Measurements from ENCODE around the gene PPIF.

The PPIF gene

DNA sequence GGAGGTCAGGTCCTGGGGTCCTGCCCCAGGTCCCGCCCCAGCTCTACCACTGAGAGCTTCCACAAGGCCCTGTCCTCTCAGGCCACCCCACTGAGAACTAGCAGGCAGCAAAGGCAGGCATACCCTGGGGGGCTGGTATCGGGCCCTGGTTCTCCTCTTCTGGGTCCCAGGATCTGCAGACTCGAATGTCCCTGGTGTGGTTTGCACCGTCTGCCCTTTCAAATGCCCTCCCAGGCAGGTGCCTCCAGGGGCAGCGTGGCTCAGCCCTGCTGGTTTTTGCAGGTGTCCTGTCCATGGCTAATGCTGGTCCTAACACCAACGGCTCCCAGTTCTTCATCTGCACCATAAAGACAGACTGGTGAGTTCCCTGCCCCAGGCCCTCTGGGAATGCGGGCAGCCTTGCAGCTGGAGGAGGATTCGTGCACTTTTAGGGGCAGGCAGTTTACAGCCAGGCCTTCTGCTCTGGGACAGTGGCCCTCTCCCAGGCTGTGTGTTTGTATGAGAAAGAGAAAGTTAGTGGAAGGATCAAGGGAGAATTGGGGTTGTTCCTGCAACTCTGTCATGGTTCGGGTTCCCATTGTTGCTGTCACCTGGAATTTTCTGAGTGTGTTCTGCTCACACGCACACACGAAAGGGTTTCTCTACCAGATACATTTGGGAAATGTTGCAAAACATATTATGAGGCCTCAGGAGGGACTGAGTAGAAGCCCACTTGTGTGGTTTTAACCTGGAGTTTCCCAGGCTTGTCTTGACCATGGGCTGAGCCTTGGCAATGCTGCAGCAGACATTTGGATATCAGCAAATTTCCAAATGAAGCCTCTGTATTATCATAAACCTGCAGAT lies 5.0 kb downstream of the PPIF start:
- H3K4me3 ChIP-seq (ENCODE audit: low read depth, low read length): no peak overlapping the region
- no peak overlapping the region for H3K27ac ChIP-seq (ENCODE audit: extremely low read depth, low read depth, low read length)
- POLR2A ChIA-PET: interaction anchor here (1.4 kb wide), 1 partner anchor 11 kb away, joined by 5 read pairs; no protein-coding TSS in a partner anchor
- no peak for TF ChIP-seq ZNF174 (tag by site-specific recombination; IDR thresholded peaks at IDR 0.05)
- TF ChIP-seq ZNF248 (tag by site-specific recombination; IDR thresholded peaks at IDR 0.05): no peak
- no peak for TF ChIP-seq GLI4 (tag by site-specific recombination; IDR thresholded peaks at IDR 0.05)
- no peak for TF ChIP-seq ZNF366 (tag by site-specific recombination; conservative IDR thresholded peaks at IDR 0.05)
- no peak for TF ChIP-seq ZNF76 (tag by site-specific recombination; IDR thresholded peaks at IDR 0.05; ENCODE audit: borderline replicate concordance, low read depth)
- TF ChIP-seq KLF7 (tag by site-specific recombination; IDR thresholded peaks at IDR 0.05; ENCODE audit: borderline replicate concordance): no peak
- TF ChIP-seq ZNF621 (tag by site-specific recombination; IDR thresholded peaks at IDR 0.05): no peak
- TF ChIP-seq ZNF664 (tag by site-specific recombination; IDR thresholded peaks at IDR 0.05): no peak
- no peak for TF ChIP-seq CTCF (tag by site-specific recombination; IDR thresholded peaks at IDR 0.05)
- TF ChIP-seq ZNF843 (tag by site-specific recombination; IDR thresholded peaks at IDR 0.05): no peak
- TF ChIP-seq ZBTB21 (tag by site-specific recombination; IDR thresholded peaks at IDR 0.05): no peak
- no peak for TF ChIP-seq ZNF670 (tag by site-specific recombination; IDR thresholded peaks at IDR 0.05; ENCODE audit: low read depth)
- peaks cover 7 to 83% of the 10 kb centered on the region in 2 experiments for H3K36me3 ChIP-seq (ENCODE audit: control insufficient read depth in 2 of 2, insufficient read depth in 1 of 2, low read length in 2 of 2)
- CTCF ChIA-PET: no interaction called here
- H3K9me3 ChIP-seq (ENCODE audit: control insufficient read depth, insufficient read depth, low read depth, low read length): no peaks in the 10 kb centered on the region
- no peaks in the 10 kb centered on the region for H3K4me1 ChIP-seq (ENCODE audit: control insufficient read depth, insufficient read depth, low read length)

DNA sequence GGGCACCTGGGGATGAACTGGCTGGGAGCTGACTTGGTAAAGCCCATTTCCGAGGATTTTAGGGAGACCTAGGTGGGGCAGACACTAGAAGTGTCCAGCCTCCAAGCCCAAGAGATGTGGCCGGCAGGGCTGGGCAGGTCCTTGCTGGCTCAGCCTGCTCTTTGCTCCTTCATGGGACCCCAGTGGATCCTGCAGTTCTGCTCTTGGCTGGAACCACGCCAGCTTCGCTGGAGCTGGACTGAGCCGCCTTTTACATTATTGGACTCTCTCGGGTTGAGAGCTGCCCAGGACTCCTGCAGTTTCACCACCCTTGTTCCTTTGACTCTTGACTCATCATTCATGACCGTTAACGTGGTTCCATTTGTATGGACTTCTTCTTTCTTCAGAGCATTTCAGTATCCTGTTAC lies 5.7 kb downstream of the PPIF start:
- no peak overlapping the region for H3K4me3 ChIP-seq (ENCODE audit: low read depth, low read length)
- no peaks in the 10 kb centered on the region for H3K9me3 ChIP-seq (ENCODE audit: control insufficient read depth, insufficient read depth, low read depth, low read length)
- POLR2A ChIA-PET: no interaction called here
- H3K36me3 ChIP-seq (ENCODE audit: control insufficient read depth in 2 of 2, insufficient read depth in 1 of 2, low read length in 2 of 2): peaks cover 7 to 83% of the 10 kb centered on the region in 2 experiments
- H3K4me1 ChIP-seq (ENCODE audit: control insufficient read depth, insufficient read depth, low read length): no peaks in the 10 kb centered on the region
- TF ChIP-seq, protein P1, sequence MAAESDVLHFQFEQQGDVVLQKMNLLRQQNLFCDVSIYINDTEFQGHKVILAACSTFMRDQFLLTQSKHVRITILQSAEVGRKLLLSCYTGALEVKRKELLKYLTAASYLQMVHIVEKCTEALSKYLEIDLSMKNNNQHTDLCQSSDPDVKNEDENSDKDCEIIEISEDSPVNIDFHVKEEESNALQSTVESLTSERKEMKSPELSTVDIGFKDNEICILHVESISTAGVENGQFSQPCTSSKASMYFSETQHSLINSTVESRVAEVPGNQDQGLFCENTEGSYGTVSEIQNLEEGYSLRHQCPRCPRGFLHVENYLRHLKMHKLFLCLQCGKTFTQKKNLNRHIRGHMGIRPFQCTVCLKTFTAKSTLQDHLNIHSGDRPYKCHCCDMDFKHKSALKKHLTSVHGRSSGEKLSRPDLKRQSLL (tag by site-specific recombination; IDR thresholded peaks at IDR 0.05): no peak
- TF ChIP-seq ZNF140 (tag by site-specific recombination; IDR thresholded peaks at IDR 0.05) (no peak), ZNF830 (tag by site-specific recombination; IDR thresholded peaks at IDR 0.05; ENCODE audit: low read depth) (no peak), ZNF629 (tag by site-specific recombination; IDR thresholded peaks at IDR 0.05) (no peak), ZSCAN5A (tag by site-specific recombination; IDR thresholded peaks at IDR 0.05) (no peak), ZNF23 (tag by site-specific recombination; IDR thresholded peaks at IDR 0.05; ENCODE audit: borderline replicate concordance) (no peak), ZNF48 (tag by site-specific recombination; IDR thresholded peaks at IDR 0.05) (no peak), ZFHX2 (tag by site-specific recombination; conservative IDR thresholded peaks at IDR 0.05) (no peak), SP2 (tag by site-specific recombination; IDR thresholded peaks at IDR 0.05) (no peak), ZNF2 (tag by site-specific recombination; IDR thresholded peaks at IDR 0.05) (no peak), ZNF670 (tag by site-specific recombination; IDR thresholded peaks at IDR 0.05; ENCODE audit: low read depth) (no peak), ZNF202 (tag by site-specific recombination; IDR thresholded peaks at IDR 0.05; ENCODE audit: borderline replicate concordance) (no peak)
- TF ChIP-seq, protein P2, sequence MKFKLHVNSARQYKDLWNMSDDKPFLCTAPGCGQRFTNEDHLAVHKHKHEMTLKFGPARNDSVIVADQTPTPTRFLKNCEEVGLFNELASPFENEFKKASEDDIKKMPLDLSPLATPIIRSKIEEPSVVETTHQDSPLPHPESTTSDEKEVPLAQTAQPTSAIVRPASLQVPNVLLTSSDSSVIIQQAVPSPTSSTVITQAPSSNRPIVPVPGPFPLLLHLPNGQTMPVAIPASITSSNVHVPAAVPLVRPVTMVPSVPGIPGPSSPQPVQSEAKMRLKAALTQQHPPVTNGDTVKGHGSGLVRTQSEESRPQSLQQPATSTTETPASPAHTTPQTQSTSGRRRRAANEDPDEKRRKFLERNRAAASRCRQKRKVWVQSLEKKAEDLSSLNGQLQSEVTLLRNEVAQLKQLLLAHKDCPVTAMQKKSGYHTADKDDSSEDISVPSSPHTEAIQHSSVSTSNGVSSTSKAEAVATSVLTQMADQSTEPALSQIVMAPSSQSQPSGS (tag by site-specific recombination; IDR thresholded peaks at IDR 0.05; ENCODE audit: low read depth): no peak
- TF ChIP-seq, protein P3, sequence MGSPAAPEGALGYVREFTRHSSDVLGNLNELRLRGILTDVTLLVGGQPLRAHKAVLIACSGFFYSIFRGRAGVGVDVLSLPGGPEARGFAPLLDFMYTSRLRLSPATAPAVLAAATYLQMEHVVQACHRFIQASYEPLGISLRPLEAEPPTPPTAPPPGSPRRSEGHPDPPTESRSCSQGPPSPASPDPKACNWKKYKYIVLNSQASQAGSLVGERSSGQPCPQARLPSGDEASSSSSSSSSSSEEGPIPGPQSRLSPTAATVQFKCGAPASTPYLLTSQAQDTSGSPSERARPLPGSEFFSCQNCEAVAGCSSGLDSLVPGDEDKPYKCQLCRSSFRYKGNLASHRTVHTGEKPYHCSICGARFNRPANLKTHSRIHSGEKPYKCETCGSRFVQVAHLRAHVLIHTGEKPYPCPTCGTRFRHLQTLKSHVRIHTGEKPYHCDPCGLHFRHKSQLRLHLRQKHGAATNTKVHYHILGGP (tag by site-specific recombination; IDR thresholded peaks at IDR 0.05): no peak
- TF ChIP-seq, protein P4, sequence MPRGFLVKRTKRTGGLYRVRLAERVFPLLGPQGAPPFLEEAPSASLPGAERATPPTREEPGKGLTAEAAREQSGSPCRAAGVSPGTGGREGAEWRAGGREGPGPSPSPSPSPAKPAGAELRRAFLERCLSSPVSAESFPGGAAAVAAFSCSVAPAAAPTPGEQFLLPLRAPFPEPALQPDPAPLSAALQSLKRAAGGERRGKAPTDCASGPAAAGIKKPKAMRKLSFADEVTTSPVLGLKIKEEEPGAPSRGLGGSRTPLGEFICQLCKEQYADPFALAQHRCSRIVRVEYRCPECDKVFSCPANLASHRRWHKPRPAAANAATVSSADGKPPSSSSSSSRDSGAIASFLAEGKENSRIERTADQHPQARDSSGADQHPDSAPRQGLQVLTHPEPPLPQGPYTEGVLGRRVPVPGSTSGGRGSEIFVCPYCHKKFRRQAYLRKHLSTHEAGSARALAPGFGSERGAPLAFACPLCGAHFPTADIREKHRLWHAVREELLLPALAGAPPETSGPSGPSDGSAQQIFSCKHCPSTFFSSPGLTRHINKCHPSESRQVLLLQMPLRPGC (tag by site-specific recombination; IDR thresholded peaks at IDR 0.05): no peak
- CTCF ChIA-PET: no interaction called here
- no peak overlapping the region for H3K27ac ChIP-seq (ENCODE audit: extremely low read depth, low read depth, low read length)
